HEK293 (cell line): Measurements from ENCODE around the gene SLC4A1.

Experiments used
- CTCF ChIA-PET: fragments of 350-600 bp; formaldehyde crosslinking; extraction: SDS; loops from one replicate; lab custom pipeline; 2021; ENCODE audit warnings: antibody characterized with exemption; lab: Yijun Ruan, JAX
- POLR2A ChIA-PET: fragments of 300-600 bp; formaldehyde crosslinking; extraction: SDS; loops from one replicate; lab custom pipeline; 2020; ENCODE audit warnings: antibody characterized with exemption, inconsistent platforms; lab: Yijun Ruan, JAX
- H3K27ac ChIP-seq: fragments of 200-500 bp; sonication (Bioruptor generic); 2 replicates; pipeline ENCODE4 v1.5.1; 2014; ENCODE audit warnings: low read depth, low read length, control low read depth, inconsistent platforms; ENCODE audit errors: extremely low read depth
- H3K36me3 ChIP-seq, 2 experiments: fragments of 200-500 bp in 1 of 2; sonication (Bioruptor generic) in 1 of 2; 1 replicate in 1 of 2; 2 replicates in 1 of 2; pipeline ENCODE4 v1.5.1; 2014 to 2017; ENCODE audit warnings: inconsistent platforms in 2 of 2, low read length in 2 of 2; ENCODE audit not compliant: control insufficient read depth in 2 of 2, insufficient read depth in 1 of 2
- H3K4me1 ChIP-seq: fragments of 200-500 bp; sonication (Bioruptor generic); 2 replicates; pipeline ENCODE4 v1.5.1; 2014; ENCODE audit warnings: mild to moderate bottlenecking, low read length, inconsistent platforms; ENCODE audit not compliant: control insufficient read depth, insufficient read depth
- H3K4me3 ChIP-seq: 2 replicates; pipeline ENCODE4 v1.5.1; 2011; ENCODE audit warnings: low read depth, mild to moderate bottlenecking, control low read depth, low read length, moderate library complexity
- H3K9me3 ChIP-seq: fragments of 200-500 bp; sonication (Bioruptor generic); 2 replicates; pipeline ENCODE4 v1.5.1; 2014; ENCODE audit warnings: low read depth, low read length, inconsistent platforms; ENCODE audit not compliant: control insufficient read depth, insufficient read depth
- BCL11A ChIP-seq: fragments of 450-650 bp; formaldehyde crosslinking; IDR thresholded peaks from 2 replicates; pipeline ENCODE4 v1.5.1; 2016; ENCODE audit warnings: low read depth, missing biosample characterization, missing genetic modification characterization
- HOXD13 ChIP-seq: sonication (generic); formaldehyde crosslinking; IDR thresholded peaks from 2 replicates; pipeline ENCODE4 v1.8.0; 2022; ENCODE audit warnings: missing genetic modification reagents, borderline replicate concordance
- KLF9 ChIP-seq: fragments of 450-650 bp; formaldehyde crosslinking; IDR thresholded peaks from 2 replicates; pipeline ENCODE4 v1.5.1; 2016; ENCODE audit warnings: missing biosample characterization, missing genetic modification characterization, low read depth
- MYNN ChIP-seq: fragments of 450-650 bp; formaldehyde crosslinking; IDR thresholded peaks from 2 replicates; pipeline ENCODE4 v1.5.1; 2016; ENCODE audit warnings: missing biosample characterization, missing genetic modification characterization, borderline replicate concordance
- MZF1 ChIP-seq: fragments of 450-650 bp; formaldehyde crosslinking; IDR thresholded peaks from 2 replicates; pipeline ENCODE4 v1.5.1; 2017; ENCODE audit warnings: missing biosample characterization, missing genetic modification characterization, borderline replicate concordance
- OVOL3 ChIP-seq: fragments of 450-650 bp; formaldehyde crosslinking; IDR thresholded peaks from 2 replicates; pipeline ENCODE4 v1.5.1; 2016; ENCODE audit warnings: missing biosample characterization, missing genetic modification characterization
- ZBTB11 ChIP-seq: fragments of 450-650 bp; formaldehyde crosslinking; conservative IDR thresholded peaks from 2 replicates; pipeline ENCODE4 v1.5.1; 2016; ENCODE audit warnings: low read depth, missing biosample characterization, missing genetic modification characterization
- ZEB2 ChIP-seq: fragments of 450-650 bp; formaldehyde crosslinking; IDR thresholded peaks from 2 replicates; pipeline ENCODE4 v1.5.1; 2016; ENCODE audit warnings: missing biosample characterization, missing genetic modification characterization
- ZFHX2 ChIP-seq: fragments of 450-650 bp; formaldehyde crosslinking; conservative IDR thresholded peaks from 2 replicates; pipeline ENCODE4 v1.5.1; 2016; ENCODE audit warnings: missing biosample characterization, missing genetic modification characterization
- ZFP3 ChIP-seq: fragments of 450-650 bp; formaldehyde crosslinking; IDR thresholded peaks from 2 replicates; pipeline ENCODE4 v1.5.1; 2016; ENCODE audit warnings: low read depth, missing biosample characterization, missing genetic modification characterization
- ZNF138 ChIP-seq: fragments of 450-650 bp; formaldehyde crosslinking; IDR thresholded peaks from 2 replicates; pipeline ENCODE4 v1.5.1; 2016; ENCODE audit warnings: missing biosample characterization, missing genetic modification characterization, borderline replicate concordance
- ZNF174 ChIP-seq: fragments of 450-650 bp; formaldehyde crosslinking; IDR thresholded peaks from 2 replicates; pipeline ENCODE4 v1.5.0; 2017; ENCODE audit warnings: missing biosample characterization, mild to moderate bottlenecking, missing genetic modification characterization
- ZNF366 ChIP-seq: fragments of 450-650 bp; formaldehyde crosslinking; conservative IDR thresholded peaks from 2 replicates; pipeline ENCODE4 v1.5.1; 2016; ENCODE audit warnings: missing biosample characterization, missing genetic modification characterization
- ZNF473 ChIP-seq: fragments of 450-650 bp; formaldehyde crosslinking; IDR thresholded peaks from 2 replicates; pipeline ENCODE4 v1.5.1; 2017; ENCODE audit warnings: missing biosample characterization, missing genetic modification characterization
- ZNF510 ChIP-seq: fragments of 450-650 bp; formaldehyde crosslinking; IDR thresholded peaks from 2 replicates; pipeline ENCODE4 v1.5.1; 2018; ENCODE audit warnings: mild to moderate bottlenecking, missing genetic modification characterization, missing biosample characterization; ENCODE audit not compliant: insufficient replicate concordance
- ZNF513 ChIP-seq: fragments of 450-650 bp; IDR thresholded peaks from 2 replicates; pipeline ENCODE4 v1.5.1; 2018; ENCODE audit warnings: missing biosample characterization, missing genetic modification characterization
- ZNF548 ChIP-seq: fragments of 450-650 bp; formaldehyde crosslinking; IDR thresholded peaks from 2 replicates; pipeline ENCODE4 v1.5.1; 2016; ENCODE audit warnings: missing biosample characterization, missing genetic modification characterization
- ZNF785 ChIP-seq: fragments of 450-650 bp; formaldehyde crosslinking; IDR thresholded peaks from 2 replicates; pipeline ENCODE4 v1.5.1; 2016; ENCODE audit warnings: missing biosample characterization, missing genetic modification characterization
- TF ChIP-seq, protein P1 (sequence below): fragments of 450-650 bp; formaldehyde crosslinking; IDR thresholded peaks from 2 replicates; pipeline ENCODE4 v1.5.1; 2016; ENCODE audit warnings: missing biosample characterization, missing genetic modification characterization
- TF ChIP-seq, protein P2 (sequence below): fragments of 450-650 bp; formaldehyde crosslinking; IDR thresholded peaks from 2 replicates; pipeline ENCODE4 v1.5.1; 2016; ENCODE audit warnings: missing biosample characterization, missing genetic modification characterization
- TF ChIP-seq, protein P3 (sequence below): IDR thresholded peaks from 2 replicates; pipeline ENCODE4 v1.6.1; 2011; ENCODE audit warnings: mild to moderate bottlenecking, low read depth, low read length, borderline replicate concordance
- TF ChIP-seq, protein P4 (sequence below): fragments of 450-650 bp; formaldehyde crosslinking; IDR thresholded peaks from 2 replicates; pipeline ENCODE4 v1.5.1; 2016; ENCODE audit warnings: missing biosample characterization, missing genetic modification characterization

Gene SLC4A1

DNA sequence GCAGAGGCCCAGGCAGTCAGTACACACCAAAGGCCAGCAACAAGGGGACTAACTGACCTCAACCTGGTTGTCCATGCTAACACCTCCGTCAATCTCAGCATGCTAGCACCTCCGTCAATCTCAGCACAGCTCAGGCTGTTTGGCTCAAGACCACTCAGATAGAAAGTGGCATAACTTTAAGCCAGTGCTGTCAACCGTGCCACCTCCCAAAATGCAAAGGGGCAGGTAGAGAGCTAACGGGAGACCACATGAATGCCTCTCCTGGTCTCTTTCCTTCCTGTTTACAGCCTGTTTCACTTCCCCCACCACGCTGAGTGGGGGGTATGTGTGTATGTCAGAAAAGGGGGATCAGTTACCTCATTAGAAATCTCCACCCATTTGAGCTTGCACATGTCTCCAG, 51.8 kb downstream of the SLC4A1 start:
- no peak for TF ChIP-seq ZNF513
- no peak for TF ChIP-seq MYNN (tag by site-specific recombination)
- TF ChIP-seq ZNF138: no peak
- TF ChIP-seq OVOL3 (tag by site-specific recombination): no peak
- TF ChIP-seq ZNF366: no peak
- TF ChIP-seq ZNF473 (tag by site-specific recombination): no peak
- TF ChIP-seq, protein P1, sequence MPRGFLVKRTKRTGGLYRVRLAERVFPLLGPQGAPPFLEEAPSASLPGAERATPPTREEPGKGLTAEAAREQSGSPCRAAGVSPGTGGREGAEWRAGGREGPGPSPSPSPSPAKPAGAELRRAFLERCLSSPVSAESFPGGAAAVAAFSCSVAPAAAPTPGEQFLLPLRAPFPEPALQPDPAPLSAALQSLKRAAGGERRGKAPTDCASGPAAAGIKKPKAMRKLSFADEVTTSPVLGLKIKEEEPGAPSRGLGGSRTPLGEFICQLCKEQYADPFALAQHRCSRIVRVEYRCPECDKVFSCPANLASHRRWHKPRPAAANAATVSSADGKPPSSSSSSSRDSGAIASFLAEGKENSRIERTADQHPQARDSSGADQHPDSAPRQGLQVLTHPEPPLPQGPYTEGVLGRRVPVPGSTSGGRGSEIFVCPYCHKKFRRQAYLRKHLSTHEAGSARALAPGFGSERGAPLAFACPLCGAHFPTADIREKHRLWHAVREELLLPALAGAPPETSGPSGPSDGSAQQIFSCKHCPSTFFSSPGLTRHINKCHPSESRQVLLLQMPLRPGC: no peak
- TF ChIP-seq, all 188 proteins: peak for 0
- POLR2A ChIA-PET: interaction anchor here (0.5 to 1.5 kb wide), 4 partner anchors 30 to 212 kb away, joined by 3 to 5 read pairs (median 4); partner anchors contain the start of gene TMUB2
- CTCF ChIA-PET: interaction anchor here (0.6 to 4.4 kb wide), 9 partner anchors 8 to 132 kb away, joined by 3 to 33 read pairs (median 5); no protein-coding TSS in a partner anchor
- H3K4me3 ChIP-seq: no peak overlapping the region
- no peaks in the 10 kb centered on the region for H3K4me1 ChIP-seq
- no peak overlapping the region for H3K27ac ChIP-seq
- H3K9me3 ChIP-seq: no peaks in the 10 kb centered on the region
- H3K36me3 ChIP-seq: peaks cover 17 to 61% of the 10 kb centered on the region in 2 experiments

GRCh38 chr17:44214896-44215295, 53.0 kb downstream of the SLC4A1 start:
- Histone ChIP-seq H3K4me3 (no peak overlapping the region), H3K36me3 (peaks cover 20 to 74% of the 10 kb centered on the region in 2 experiments), H3K4me1 (no peaks in the 10 kb centered on the region), H3K9me3 (no peaks in the 10 kb centered on the region), H3K27ac (no peak overlapping the region)
- POLR2A ChIA-PET: interaction anchor here (0.6 kb wide), 1 partner anchor 67 kb away, joined by 5 read pairs; no protein-coding TSS in a partner anchor
- CTCF ChIA-PET: interaction anchor here (0.6 to 1.2 kb wide), 2 partner anchors 116 to 235 kb away, joined by 3 read pairs; no protein-coding TSS in a partner anchor
- TF ChIP-seq ZNF785 (no peak), KLF9 (tag by site-specific recombination) (no peak), ZBTB11 (tag by site-specific recombination) (no peak), ZNF174 (tag by site-specific recombination) (no peak), BCL11A (no peak), ZFHX2 (no peak), ZFP3 (tag by site-specific recombination) (no peak), ZNF548 (tag by site-specific recombination) (no peak), ZEB2 (tag by site-specific recombination) (no peak), HOXD13 (CRISPR knock-in tag) (no peak), ZNF510 (tag by site-specific recombination) (no peak), MZF1 (tag by site-specific recombination) (no peak)
- TF ChIP-seq, protein P2, sequence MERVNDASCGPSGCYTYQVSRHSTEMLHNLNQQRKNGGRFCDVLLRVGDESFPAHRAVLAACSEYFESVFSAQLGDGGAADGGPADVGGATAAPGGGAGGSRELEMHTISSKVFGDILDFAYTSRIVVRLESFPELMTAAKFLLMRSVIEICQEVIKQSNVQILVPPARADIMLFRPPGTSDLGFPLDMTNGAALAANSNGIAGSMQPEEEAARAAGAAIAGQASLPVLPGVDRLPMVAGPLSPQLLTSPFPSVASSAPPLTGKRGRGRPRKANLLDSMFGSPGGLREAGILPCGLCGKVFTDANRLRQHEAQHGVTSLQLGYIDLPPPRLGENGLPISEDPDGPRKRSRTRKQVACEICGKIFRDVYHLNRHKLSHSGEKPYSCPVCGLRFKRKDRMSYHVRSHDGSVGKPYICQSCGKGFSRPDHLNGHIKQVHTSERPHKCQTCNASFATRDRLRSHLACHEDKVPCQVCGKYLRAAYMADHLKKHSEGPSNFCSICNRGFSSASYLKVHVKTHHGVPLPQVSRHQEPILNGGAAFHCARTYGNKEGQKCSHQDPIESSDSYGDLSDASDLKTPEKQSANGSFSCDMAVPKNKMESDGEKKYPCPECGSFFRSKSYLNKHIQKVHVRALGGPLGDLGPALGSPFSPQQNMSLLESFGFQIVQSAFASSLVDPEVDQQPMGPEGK: no peak
- TF ChIP-seq, protein P3, sequence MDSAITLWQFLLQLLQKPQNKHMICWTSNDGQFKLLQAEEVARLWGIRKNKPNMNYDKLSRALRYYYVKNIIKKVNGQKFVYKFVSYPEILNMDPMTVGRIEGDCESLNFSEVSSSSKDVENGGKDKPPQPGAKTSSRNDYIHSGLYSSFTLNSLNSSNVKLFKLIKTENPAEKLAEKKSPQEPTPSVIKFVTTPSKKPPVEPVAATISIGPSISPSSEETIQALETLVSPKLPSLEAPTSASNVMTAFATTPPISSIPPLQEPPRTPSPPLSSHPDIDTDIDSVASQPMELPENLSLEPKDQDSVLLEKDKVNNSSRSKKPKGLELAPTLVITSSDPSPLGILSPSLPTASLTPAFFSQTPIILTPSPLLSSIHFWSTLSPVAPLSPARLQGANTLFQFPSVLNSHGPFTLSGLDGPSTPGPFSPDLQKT: no peak
- TF ChIP-seq, protein P4, sequence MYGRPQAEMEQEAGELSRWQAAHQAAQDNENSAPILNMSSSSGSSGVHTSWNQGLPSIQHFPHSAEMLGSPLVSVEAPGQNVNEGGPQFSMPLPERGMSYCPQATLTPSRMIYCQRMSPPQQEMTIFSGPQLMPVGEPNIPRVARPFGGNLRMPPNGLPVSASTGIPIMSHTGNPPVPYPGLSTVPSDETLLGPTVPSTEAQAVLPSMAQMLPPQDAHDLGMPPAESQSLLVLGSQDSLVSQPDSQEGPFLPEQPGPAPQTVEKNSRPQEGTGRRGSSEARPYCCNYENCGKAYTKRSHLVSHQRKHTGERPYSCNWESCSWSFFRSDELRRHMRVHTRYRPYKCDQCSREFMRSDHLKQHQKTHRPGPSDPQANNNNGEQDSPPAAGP (tag by site-specific recombination): no peak
